Fibroblast of skin of back (primary cell): ENCODE measurements around the gene TNFRSF1A.
"Not testable (repeated sequence)": the region's sequence is repeated elsewhere in the genome, so short reads cannot be mapped to it uniquely, and the experiment has no call there.

ENCODE experiments used
- DNase-seq: peaks from one replicate; pipeline ENCODE4 v3.0.0-alpha.2; 2013

Gene TNFRSF1A

DNA sequence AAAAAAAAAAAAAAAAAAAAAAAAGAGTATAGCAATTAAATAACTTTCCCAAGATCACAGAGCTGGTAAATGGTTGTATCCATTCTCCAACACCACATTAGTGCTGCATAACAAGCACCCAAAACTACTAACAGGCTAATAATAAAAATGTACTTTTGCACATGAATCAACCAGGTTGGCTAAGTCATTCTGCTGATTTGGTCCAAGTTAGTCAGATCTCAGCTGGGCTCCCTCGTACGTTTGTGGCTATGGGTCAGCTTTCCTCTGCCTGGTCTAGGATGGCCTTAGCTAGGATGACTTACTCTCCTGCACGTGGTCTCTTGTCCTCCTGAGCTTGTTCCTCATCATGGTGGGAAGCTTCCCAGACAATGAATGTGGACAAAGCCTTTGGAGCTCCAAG lies 39.3 kb downstream of the TNFRSF1A start:
- DNase-seq = no peak

DNA sequence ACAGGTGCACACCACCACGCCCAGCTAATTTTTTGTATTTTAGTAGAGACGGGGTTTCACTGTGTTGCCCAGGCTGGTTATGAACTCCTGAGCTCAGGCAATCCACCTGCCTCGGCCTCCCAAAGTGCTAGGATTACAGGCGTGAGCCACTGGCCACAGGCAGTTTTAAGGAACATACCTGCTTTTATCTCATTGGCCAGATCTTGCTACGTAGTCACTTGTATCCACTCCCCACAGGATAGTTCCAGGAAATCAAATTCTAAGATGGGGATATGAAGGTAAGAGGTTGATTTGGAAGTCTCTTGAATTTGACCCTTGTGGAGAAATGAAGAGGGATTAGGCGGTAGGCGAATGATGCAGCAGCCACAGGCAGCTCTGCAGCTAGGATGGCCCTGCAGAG lies 40.2 kb downstream of the TNFRSF1A start:
- no peak for DNase-seq

- no peak for DNase-seq
These were observed 44.7 kb downstream of the TNFRSF1A start for GRCh38 chr12:6297170-6297569.

- peak; percentile 78 for DNase-seq
These were observed 46.6 kb downstream of the TNFRSF1A start for GRCh38 chr12:6295094-6295811.

DNA sequence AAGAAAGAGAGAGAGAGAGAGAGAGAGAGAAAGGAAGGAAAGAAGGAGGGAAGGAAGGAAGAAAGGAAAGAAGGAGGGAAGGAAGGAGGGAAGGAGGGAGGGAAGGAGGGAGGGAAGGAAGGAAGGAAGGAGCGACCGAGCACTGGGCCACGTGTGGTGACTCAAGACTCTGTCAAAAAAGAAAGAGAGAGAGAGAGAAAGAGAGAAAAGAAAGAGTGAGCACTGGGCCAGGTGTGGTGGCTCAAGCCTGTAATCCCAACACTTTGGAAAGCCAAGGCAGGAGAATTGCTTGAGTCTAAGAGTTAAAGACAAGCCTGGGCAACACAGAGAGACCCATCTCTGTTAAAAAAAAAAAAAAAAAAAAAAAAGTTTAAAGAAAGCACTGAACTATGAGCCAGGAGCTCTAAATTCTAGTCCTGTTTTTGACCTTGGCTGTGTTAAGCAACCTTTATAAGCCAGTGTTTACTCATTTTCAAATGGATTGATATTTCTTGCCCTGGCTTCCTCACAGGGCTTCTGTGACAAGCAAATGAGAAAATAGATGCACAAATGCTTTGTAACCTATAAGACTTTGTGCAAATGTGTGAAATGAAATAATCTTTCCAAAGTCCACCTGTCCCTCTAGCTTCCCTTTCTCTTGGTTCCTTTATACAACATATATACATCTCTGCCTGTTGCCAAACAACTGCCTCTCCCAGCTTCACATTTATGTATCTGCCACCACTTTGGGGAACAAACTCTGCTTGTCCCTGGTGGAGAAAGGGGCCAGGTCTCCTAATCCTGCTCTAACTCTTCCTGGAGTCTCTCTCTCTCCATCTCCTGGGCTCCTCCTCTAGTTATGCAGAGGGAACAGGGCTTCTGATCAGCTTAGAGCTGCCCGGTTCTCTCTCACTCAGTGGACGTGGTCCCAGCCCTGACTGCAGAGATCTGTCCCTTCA lies 47.5 kb downstream of the TNFRSF1A start:
- no peak for DNase-seq

DNA sequence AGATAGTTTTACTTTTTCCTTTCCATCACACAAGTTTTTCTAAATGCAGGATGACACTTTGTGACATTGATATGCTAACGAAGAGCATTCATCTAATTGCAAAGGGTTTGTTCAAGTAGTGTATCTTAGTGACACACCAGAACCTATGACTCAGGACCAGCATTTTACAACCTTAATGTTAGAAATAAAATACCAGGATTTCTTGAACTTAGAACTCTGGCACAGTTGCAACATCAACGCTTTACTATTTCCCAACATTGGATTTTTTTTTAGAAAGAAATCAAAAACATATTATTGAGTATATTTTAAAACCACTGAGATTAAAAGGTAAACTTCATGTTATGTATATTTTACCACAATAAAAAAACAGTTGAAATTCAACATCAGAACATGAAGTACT lies 49.3 kb downstream of the TNFRSF1A start:
- DNase-seq = no peak

- DNase-seq = not testable (repeated sequence)
These were observed 52.0 kb downstream of the TNFRSF1A start for GRCh38 chr12:6289906-6290305.

GRCh38 chr12:6289081-6289480 lies 52.8 kb downstream of the TNFRSF1A start:
- not testable (repeated sequence) for DNase-seq

- DNase-seq = peak; percentile 89
These were observed 53.6 kb downstream of the TNFRSF1A start for GRCh38 chr12:6288235-6288634.

DNA sequence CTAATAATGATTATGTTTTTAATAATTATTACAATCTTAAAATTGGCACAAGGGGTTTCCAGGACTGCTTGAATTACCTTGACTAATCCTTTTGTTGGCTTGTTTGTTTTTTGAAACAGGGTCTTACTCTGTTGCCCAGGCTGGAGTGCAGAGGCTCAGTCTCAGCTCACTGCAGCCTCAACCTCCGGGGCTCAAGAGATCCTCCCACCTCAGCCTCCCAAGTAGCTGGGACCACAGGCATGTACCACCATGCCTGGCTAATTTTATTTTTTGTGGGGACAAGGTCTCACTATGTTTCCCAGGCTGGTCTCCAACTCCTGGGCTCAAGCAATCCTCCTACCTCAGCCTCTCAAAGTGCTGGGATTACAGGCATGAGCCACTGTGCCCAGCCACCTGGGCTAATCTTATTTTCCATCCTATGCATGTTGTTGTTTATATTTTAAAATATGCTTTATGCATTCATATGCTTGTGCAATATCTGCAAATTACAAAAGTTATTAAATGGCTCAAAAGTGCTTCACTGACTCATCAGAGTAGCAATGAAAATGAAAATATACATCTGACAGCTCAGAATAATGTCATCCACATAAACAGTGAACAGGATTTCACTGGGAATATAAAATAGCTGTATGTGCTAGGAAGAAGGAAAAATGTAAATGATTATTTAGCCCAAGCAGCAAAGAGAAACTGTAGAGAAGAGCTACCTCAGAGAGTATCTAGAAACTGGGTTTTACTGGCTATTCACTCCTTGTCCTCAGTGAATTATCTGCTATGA lies 56.2 kb downstream of the TNFRSF1A start:
- DNase-seq = peak; percentile 82

GRCh38 chr12:6285063-6285477 lies 56.8 kb downstream of the TNFRSF1A start:
- DNase-seq = peak; percentile 72

- DNase-seq = no peak
These were observed 57.6 kb downstream of the TNFRSF1A start for GRCh38 chr12:6284273-6284672.

DNA sequence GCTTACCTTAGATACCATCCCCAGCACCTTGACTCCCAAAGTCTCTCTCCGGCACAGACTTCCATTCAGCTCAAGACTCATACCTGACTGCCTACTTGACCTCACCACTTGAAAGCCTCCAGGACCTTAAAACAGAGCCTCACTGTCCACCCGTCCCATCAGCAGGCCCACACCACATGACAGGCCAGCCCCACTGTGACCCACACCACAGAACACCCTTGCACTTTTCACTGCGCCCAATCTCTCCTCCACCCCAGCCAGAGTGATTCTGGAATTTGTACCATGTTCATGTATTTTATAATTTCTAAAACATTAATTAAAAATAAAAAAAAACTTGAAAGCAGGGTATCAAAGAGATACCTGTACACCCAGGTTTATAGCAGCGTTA lies 59.4 kb downstream of the TNFRSF1A start:
- DNase-seq = no peak

DNA sequence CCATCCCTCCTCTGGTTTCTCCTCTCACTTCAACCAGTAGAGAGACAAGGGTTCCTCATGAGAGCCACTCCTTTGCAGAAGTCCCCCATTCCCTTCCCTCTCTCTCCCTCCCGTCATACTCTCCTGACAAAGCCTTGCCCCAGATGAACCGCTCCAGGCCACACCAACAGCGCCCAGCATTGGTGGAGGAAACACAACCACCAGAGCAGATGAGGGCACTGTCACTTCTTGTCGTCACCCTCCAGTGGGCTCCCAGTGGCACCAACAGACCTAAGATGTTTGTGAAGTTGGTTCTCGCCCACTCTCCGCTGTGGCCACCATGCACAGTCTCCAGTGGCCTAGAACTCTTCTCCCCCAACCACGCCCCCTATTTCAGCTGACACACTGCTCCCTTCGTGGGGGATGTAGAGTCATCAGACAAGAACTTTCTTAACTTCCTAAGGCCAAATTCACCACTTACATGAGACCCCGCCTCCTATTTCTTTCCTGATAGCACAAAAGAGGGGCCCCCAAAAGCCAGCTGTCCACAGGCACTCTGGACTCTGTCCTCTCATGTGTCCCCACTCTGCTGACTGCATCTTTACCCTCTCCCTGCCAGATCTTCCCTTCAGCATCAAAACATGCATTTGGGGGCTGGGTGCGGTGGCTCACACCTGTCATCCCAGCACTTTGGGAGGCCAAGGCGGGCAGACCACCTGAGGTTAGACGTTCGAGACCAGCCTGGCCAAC lies 60.6 kb downstream of the TNFRSF1A start:
- DNase-seq = peak; percentile 72

DNA sequence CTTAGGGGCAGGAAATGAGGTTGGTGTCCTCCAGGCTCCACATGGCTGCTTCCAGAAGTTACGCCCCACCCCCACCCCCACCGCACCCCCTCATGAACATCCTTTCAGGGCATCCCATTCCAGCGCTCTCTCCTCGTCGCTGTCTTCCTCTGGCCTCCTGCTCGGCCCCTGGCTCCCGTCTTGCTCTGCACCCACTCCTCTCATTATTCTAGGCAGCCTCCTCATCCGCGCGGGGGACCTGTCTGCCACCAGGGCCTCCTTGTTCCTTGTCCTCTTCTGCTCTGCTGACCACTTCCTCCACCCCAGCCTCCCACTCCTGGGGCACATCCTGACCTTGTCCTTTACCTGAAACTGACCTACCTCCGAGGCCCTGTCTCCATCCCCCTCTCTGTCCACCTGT lies 61.2 kb downstream of the TNFRSF1A start:
- DNase-seq = no peak

- peak; percentile 96 for DNase-seq
These were observed 61.8 kb downstream of the TNFRSF1A start for GRCh38 chr12:6280053-6280469.

GRCh38 chr12:6279631-6280030 lies 62.2 kb downstream of the TNFRSF1A start:
- no peak for DNase-seq

GRCh38 chr12:6279256-6279628 lies 62.6 kb downstream of the TNFRSF1A start:
- no peak for DNase-seq
